Measurements from ENCODE around the gene RAB8B.
"Not testable (repeated sequence)": the region's sequence is repeated elsewhere in the genome, so short reads cannot be mapped to it uniquely, and the experiment has no call there.

RAB8B gene

GRCh38 chr15:63237086-63237485 lies 47.7 kb downstream of the RAB8B start:
- DNase-seq (ENCODE audit: low read depth in 2 of 2): not testable (repeated sequence)

GRCh38 chr15:63238171-63238570 lies 48.8 kb downstream of the RAB8B start:
- DNase-seq (ENCODE audit: low read depth in 2 of 2): no peak

- DNase-seq (ENCODE audit: low read depth in 2 of 2): peak; percentile 75 to 76
Observed at GRCh38 chr15:63238796-63239195, 49.4 kb downstream of the RAB8B start.

GRCh38 chr15:63240109-63240508 lies 50.7 kb downstream of the RAB8B start:
- no peak for DNase-seq (ENCODE audit: low read depth in 2 of 2)

- DNase-seq (ENCODE audit: low read depth in 2 of 2): no peak
Observed at GRCh38 chr15:63241316-63241715, 51.9 kb downstream of the RAB8B start.

GRCh38 chr15:63243101-63243500 lies 53.7 kb downstream of the RAB8B start:
- no peak for DNase-seq (ENCODE audit: low read depth in 2 of 2)

GRCh38 chr15:63243776-63244175 lies 54.4 kb downstream of the RAB8B start:
- no peak for DNase-seq (ENCODE audit: low read depth in 2 of 2)

- peak; percentile 51 to 55 for DNase-seq (ENCODE audit: low read depth in 2 of 2)
Observed at GRCh38 chr15:63244399-63244798, 55.0 kb downstream of the RAB8B start.

GRCh38 chr15:63244976-63245645 lies 55.7 kb downstream of the RAB8B start:
- DNase-seq (ENCODE audit: low read depth in 2 of 2): no peak

- peak; percentile 88 to 89 for DNase-seq (ENCODE audit: low read depth in 2 of 2)
Observed at GRCh38 chr15:63246691-63247469, 57.5 kb downstream of the RAB8B start.

GRCh38 chr15:63250312-63250965 lies 61.0 kb downstream of the RAB8B start:
- DNase-seq (ENCODE audit: low read depth in 2 of 2): peak; percentile 99

GRCh38 chr15:63251701-63252100 lies 62.3 kb downstream of the RAB8B start:
- no peak for DNase-seq (ENCODE audit: low read depth in 2 of 2)

- no peak for DNase-seq (ENCODE audit: low read depth in 2 of 2)
Observed at GRCh38 chr15:63252292-63252691, 62.9 kb downstream of the RAB8B start.

GRCh38 chr15:63254991-63255390 lies 65.6 kb downstream of the RAB8B start:
- no peak for DNase-seq (ENCODE audit: low read depth in 2 of 2)

GRCh38 chr15:63255489-63255990 lies 66.1 kb downstream of the RAB8B start:
- no peak for DNase-seq (ENCODE audit: low read depth in 2 of 2)

GRCh38 chr15:63256433-63257274 lies 67.2 kb downstream of the RAB8B start:
- DNase-seq (ENCODE audit: low read depth in 2 of 2): peak; percentile 79 to 81

- DNase-seq (ENCODE audit: low read depth in 2 of 2): no peak
Observed at GRCh38 chr15:63258658-63259057, 69.3 kb downstream of the RAB8B start.

- DNase-seq (ENCODE audit: low read depth in 2 of 2): no peak
Observed at GRCh38 chr15:63260791-63261190, 71.4 kb downstream of the RAB8B start.

GRCh38 chr15:63261311-63261710 lies 71.9 kb downstream of the RAB8B start:
- DNase-seq (ENCODE audit: low read depth in 2 of 2): no peak

- no peak for DNase-seq (ENCODE audit: low read depth in 2 of 2)
Observed at GRCh38 chr15:63263519-63263918, 74.1 kb downstream of the RAB8B start.

- DNase-seq (ENCODE audit: low read depth in 2 of 2): no peak
Observed at GRCh38 chr15:63264688-63265293, 75.4 kb downstream of the RAB8B start.

Data from fibroblast of skin of left biceps (primary cell).